GM19043 (cell line): ENCODE results near the gene TAAR6.
A peak's percentile ranks its signal among the peaks of the same experiment; 100 is the strongest.
"Not testable (repeated sequence)": the region's sequence is repeated elsewhere in the genome, so short reads cannot be mapped to it uniquely, and the experiment has no call there.

Source experiments
- ATAC-seq: cut with Tn5 transposase; IDR thresholded peaks from one replicate; pipeline ENCODE4 v1.9.1; 2021; ENCODE audit warnings: low read depth; ENCODE audit not compliant: unreplicated experiment

Gene TAAR6

GRCh38 chr6:132587424-132587823, 17.3 kb downstream of the TAAR6 start:
- ATAC-seq = no peak

- ATAC-seq = no peak
Observed at GRCh38 chr6:132589454-132589853, 19.3 kb downstream of the TAAR6 start, which contains the start of gene TAAR5. Gene TAAR5, minus strand, starts transcription at chr6:132589741. Its CDS starts 55 bp downstream, at chr6:132589686.

GRCh38 chr6:132590362-132590761, 20.2 kb downstream of the TAAR6 start:
- no peak for ATAC-seq

GRCh38 chr6:132592855-132593254, 22.7 kb downstream of the TAAR6 start:
- ATAC-seq = no peak

GRCh38 chr6:132596201-132596600, 26.1 kb downstream of the TAAR6 start:
- no peak for ATAC-seq

- ATAC-seq = peak; percentile 69
Observed at GRCh38 chr6:132598473-132598872, 28.4 kb downstream of the TAAR6 start.

GRCh38 chr6:132600900-132601299, 30.8 kb downstream of the TAAR6 start:
- not testable (repeated sequence) for ATAC-seq

- ATAC-seq = no peak
Observed at GRCh38 chr6:132604635-132605152, 34.6 kb downstream of the TAAR6 start.

DNA sequence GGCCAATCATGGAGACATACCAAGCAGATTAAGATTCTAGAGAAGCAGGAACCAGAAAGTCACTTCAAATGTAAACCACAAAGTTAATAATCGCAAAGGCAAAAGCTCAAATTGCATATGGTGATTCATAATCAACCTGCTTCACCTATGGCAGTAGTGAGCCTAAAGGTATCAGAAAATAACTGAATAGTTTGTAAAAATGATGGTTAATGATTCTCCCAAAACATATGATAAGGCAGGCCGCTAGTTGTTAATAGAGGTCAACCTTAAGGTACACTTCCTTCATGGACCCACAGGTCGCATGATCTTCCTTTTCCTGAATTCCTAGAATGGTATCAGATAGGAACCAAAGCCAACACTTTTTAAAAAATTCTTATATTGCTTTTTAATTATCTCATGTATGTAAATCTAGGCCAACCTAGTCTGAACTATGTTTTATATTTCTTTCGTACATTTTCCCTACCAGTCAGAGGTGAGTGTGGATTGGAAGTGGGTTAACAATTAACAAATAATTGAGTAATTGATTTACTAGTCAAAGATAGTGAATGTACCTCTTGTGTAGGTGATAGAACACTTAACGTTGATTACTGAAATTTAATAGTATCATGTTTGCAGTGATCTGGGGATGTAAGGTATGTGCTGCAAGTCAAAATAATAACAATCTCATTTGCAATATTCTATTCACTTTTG, 37.6 kb downstream of the TAAR6 start:
- ATAC-seq = no peak

GRCh38 chr6:132611616-132612015, 41.5 kb downstream of the TAAR6 start:
- ATAC-seq = no peak

GRCh38 chr6:132612449-132613108, 42.5 kb downstream of the TAAR6 start:
- no peak for ATAC-seq

GRCh38 chr6:132614554-132614953, 44.4 kb downstream of the TAAR6 start:
- no peak for ATAC-seq

GRCh38 chr6:132616677-132617076, 46.6 kb downstream of the TAAR6 start:
- no peak for ATAC-seq
